Neural progenitor cell (in vitro differentiated cells): ENCODE results near the gene ZNF500. TPM values are rescaled to one million over a fixed set of nuclear protein-coding genes. Genes with fewer than 3 reads are reported as not detected.

Source experiments
- DNase-seq: peaks from one replicate; pipeline ENCODE4 v3.0.0-alpha.2; 2016; ENCODE audit warnings: low spot score
- H2AFZ ChIP-seq: fragments of 200-600 bp; sonication (generic); replicated peaks from 2 replicates; pipeline ENCODE4 v1.6.1; 2016; ENCODE audit warnings: antibody characterized with exemption
- H3F3A ChIP-seq: fragments of 200-600 bp; sonication (generic); 2 replicates; pipeline ENCODE4 v1.6.1; 2016; ENCODE audit warnings: antibody characterized with exemption, low read depth
- H3K27ac ChIP-seq: fragments of 200-600 bp; sonication (generic); 2 replicates; pipeline ENCODE4 v1.5.1; 2016; ENCODE audit warnings: mild to moderate bottlenecking
- H3K27me3 ChIP-seq: fragments of 200-600 bp; sonication (generic); 2 replicates; pipeline ENCODE4 v1.6.1; 2016; ENCODE audit warnings: mild to moderate bottlenecking, moderate library complexity
- H3K36me3 ChIP-seq: fragments of 200-600 bp; sonication (generic); 2 replicates; pipeline ENCODE4 v1.5.1; 2016
- H3K4me1 ChIP-seq: fragments of 200-600 bp; sonication (generic); 2 replicates; pipeline ENCODE4 v1.6.1; 2016; ENCODE audit warnings: mixed run types
- H3K4me2 ChIP-seq: fragments of 200-600 bp; sonication (generic); 2 replicates; pipeline ENCODE4 v1.6.1; 2016
- H3K4me3 ChIP-seq: fragments of 200-600 bp; sonication (generic); 2 replicates; pipeline ENCODE4 v1.5.1; 2016
- H3K79me2 ChIP-seq: fragments of 200-600 bp; sonication (generic); 2 replicates; pipeline ENCODE4 v1.6.1; 2016; ENCODE audit warnings: low read depth
- H3K9ac ChIP-seq: fragments of 200-600 bp; sonication (generic); 2 replicates; pipeline ENCODE4 v1.6.1; 2016
- H3K9me3 ChIP-seq: fragments of 200-600 bp; sonication (generic); 2 replicates; pipeline ENCODE4 v1.5.1; 2016; ENCODE audit warnings: low read depth
- H4K20me1 ChIP-seq: fragments of 200-600 bp; sonication (generic); 2 replicates; pipeline ENCODE4 v1.6.1; 2016; ENCODE audit warnings: low read depth
- H3K27ac Mint-ChIP-seq: 3 replicates; pipeline ENCODE4 v1.8.0; 2021; ENCODE audit warnings: mixed read lengths
- H3K27me3 Mint-ChIP-seq: 2 replicates; pipeline ENCODE4 v1.8.0; 2022; ENCODE audit warnings: low read depth, mild to moderate bottlenecking, inconsistent platforms, moderate library complexity, mixed read lengths; ENCODE audit not compliant: insufficient read depth
- H3K36me3 Mint-ChIP-seq: 3 replicates; pipeline ENCODE4 v1.8.0; 2021; ENCODE audit warnings: mixed read lengths
- H3K4me1 Mint-ChIP-seq: 3 replicates; pipeline ENCODE4 v1.8.0; 2021; ENCODE audit warnings: mixed read lengths
- H3K4me3 Mint-ChIP-seq: 3 replicates; pipeline ENCODE4 v1.8.0; 2021; ENCODE audit warnings: mild to moderate bottlenecking, moderate library complexity, mixed read lengths
- H3K9me3 Mint-ChIP-seq: 3 replicates; pipeline ENCODE4 v1.8.0; 2020; ENCODE audit warnings: mixed read lengths
- CTCF ChIP-seq: fragments of 200-600 bp; sonication (generic); IDR thresholded peaks from 2 replicates; pipeline ENCODE4 v1.5.1; 2017; ENCODE audit warnings: antibody characterized with exemption, mild to moderate bottlenecking
- EZH2 ChIP-seq: fragments of 200-600 bp; sonication (generic); IDR thresholded peaks from 2 replicates; pipeline ENCODE4 v1.6.1; 2017; ENCODE audit warnings: antibody characterized with exemption, mild to moderate bottlenecking, moderate library complexity
- EZH2phosphoT487 ChIP-seq: fragments of 200-600 bp; sonication (generic); IDR thresholded peaks from 2 replicates; pipeline ENCODE4 v1.6.1; 2017; ENCODE audit warnings: antibody characterized with exemption
- total RNA-seq: library from RNA; depleted of rRNA; stranded (reverse); fragments of >200 nt; gene quantifications from 2 replicates; pipeline ENCODE4 v1.2.3, GENCODE V29; 2015; ENCODE audit warnings: low replicate concordance

The ZNF500 gene
- total RNA-seq, 1 donor from 2014 or later, result 4.2 TPM

DNA sequence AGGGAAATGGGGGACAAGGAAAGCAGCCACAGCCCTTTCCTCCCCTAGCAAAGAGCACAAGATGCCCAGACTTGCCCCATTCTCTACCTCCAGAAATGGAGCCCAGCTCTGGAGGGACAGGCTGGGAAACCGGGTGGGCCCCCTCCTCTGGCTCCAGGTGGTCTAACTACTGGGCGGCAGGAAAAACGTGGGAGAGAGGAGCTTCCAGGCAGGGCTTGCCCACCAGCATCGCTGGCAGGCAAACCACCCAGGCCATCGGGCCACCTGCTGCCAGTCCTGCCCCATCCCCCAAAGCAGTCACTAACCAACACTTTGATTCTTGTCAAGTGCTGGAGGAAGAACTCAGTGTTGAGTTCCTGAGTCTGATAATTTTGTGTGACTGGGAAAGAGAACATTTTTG lies 48.5 kb downstream of the ZNF500 start:
- DNase-seq, result no peak
- H3K27ac ChIP-seq, result no peak overlapping the region

GRCh38 chr16:4714996-4715395 lies 52.0 kb downstream of the ZNF500 start:
- no peak overlapping the region for H3K4me3 Mint-ChIP-seq
- no peak overlapping the region for H3K27ac Mint-ChIP-seq
- Histone ChIP-seq H3K4me3 (no peak overlapping the region), H3K9ac (no peak overlapping the region), H3K27ac (no peak overlapping the region), H3K27me3 (no peaks in the 10 kb centered on the region), H3K9me3 (no peaks in the 10 kb centered on the region), H3F3A (no peaks in the 10 kb centered on the region), H2AFZ (no peak overlapping the region), H3K79me2 (no peaks in the 10 kb centered on the region), H4K20me1 (no peaks in the 10 kb centered on the region), H3K4me1 (no peaks in the 10 kb centered on the region), H3K4me2 (no peak overlapping the region), H3K36me3 (no peaks in the 10 kb centered on the region)
- peaks cover 2% of the 10 kb centered on the region for H3K27me3 Mint-ChIP-seq
- H3K4me1 Mint-ChIP-seq, result no peaks in the 10 kb centered on the region
- peaks cover 10% of the 10 kb centered on the region for H3K36me3 Mint-ChIP-seq
- TF ChIP-seq CTCF, result no peak
- TF ChIP-seq EZH2, result no peak
- TF ChIP-seq EZH2phosphoT487, result no peak
- no peaks in the 10 kb centered on the region for H3K9me3 Mint-ChIP-seq
- DNase-seq, result no peak

More for the DNA sequence above, 48.5 kb downstream of the ZNF500 start:
- no peak overlapping the region for H3K27ac Mint-ChIP-seq
- Histone ChIP-seq H4K20me1 (no peaks in the 10 kb centered on the region), H3K36me3 (no peaks in the 10 kb centered on the region), H2AFZ (no peak overlapping the region), H3K27me3 (no peaks in the 10 kb centered on the region), H3K4me3 (no peak overlapping the region), H3K9me3 (no peaks in the 10 kb centered on the region), H3K9ac (no peak overlapping the region), H3K4me2 (no peak overlapping the region), H3F3A (no peaks in the 10 kb centered on the region), H3K4me1 (no peaks in the 10 kb centered on the region), H3K79me2 (no peaks in the 10 kb centered on the region)
- H3K9me3 Mint-ChIP-seq, result no peaks in the 10 kb centered on the region
- H3K4me1 Mint-ChIP-seq, result no peaks in the 10 kb centered on the region
- H3K4me3 Mint-ChIP-seq, result no peak overlapping the region
- TF ChIP-seq CTCF (no peak), EZH2 (no peak), EZH2phosphoT487 (no peak)
- peaks cover 8% of the 10 kb centered on the region for H3K36me3 Mint-ChIP-seq
- H3K27me3 Mint-ChIP-seq, result peaks cover 2% of the 10 kb centered on the region

DNA sequence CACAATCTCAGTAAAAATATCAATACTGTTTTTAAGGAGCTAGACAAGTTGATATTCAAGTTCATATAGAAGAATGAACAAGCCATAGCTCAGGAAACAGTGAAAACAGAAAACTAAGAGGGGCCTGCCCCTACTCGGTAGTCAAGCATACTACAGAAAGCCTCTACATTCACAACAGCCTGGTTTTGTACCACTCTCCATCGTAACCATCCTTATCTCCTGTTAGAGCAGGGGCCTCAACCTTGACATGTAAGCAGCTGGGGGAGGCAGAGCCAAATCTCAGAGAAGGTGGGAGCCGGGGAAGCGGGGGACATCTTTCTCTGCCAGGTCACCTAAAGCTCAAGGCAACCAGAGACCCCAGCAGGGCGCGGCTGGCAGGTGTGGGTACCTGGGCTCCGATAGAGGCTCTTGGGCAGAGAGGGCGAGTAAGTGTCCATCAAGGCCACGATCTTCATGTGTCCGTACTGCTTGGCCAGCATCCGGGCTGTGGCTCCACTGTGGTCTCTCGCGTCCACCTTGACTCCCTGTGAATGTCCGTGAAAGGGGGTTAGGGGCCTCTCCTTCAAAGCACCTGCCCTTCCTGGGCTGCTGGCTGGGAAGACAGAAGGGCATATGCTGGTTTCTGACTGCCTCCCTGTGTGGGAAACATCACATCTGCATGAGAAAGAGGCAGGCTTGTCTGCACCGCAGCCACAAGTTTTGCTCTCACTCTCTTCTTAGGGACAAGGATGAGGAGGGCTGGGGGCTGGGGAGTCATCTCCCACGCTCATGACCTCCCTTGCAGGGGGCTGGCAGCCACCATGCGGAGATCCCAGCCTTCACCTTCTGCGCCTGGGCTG lies 53.1 kb downstream of the ZNF500 start:
- Mint-ChIP-seq H3K4me1 (no peaks in the 10 kb centered on the region), H3K27me3 (peaks cover 2% of the 10 kb centered on the region), H3K27ac (no peak overlapping the region), H3K9me3 (no peaks in the 10 kb centered on the region), H3K36me3 (peaks cover 13% of the 10 kb centered on the region), H3K4me3 (no peak overlapping the region)
- no peak overlapping the region for H3K27ac ChIP-seq
- no peak overlapping the region for H3K4me3 ChIP-seq
- H3K4me2 ChIP-seq, result no peak overlapping the region
- H2AFZ ChIP-seq, result no peak overlapping the region
- TF ChIP-seq EZH2, result no peak
- no peak for TF ChIP-seq CTCF
- TF ChIP-seq EZH2phosphoT487, result no peak
- DNase-seq, result no peak
- H3K9me3 ChIP-seq, result no peaks in the 10 kb centered on the region
- no peaks in the 10 kb centered on the region for H3K79me2 ChIP-seq
- no peaks in the 10 kb centered on the region for H3K4me1 ChIP-seq
- H3K9ac ChIP-seq, result no peak overlapping the region
- H3K36me3 ChIP-seq, result no peaks in the 10 kb centered on the region
- H4K20me1 ChIP-seq, result no peaks in the 10 kb centered on the region
- no peaks in the 10 kb centered on the region for H3K27me3 ChIP-seq
- no peaks in the 10 kb centered on the region for H3F3A ChIP-seq
